Neural cell (in vitro differentiated cells): Measurements from ENCODE around the gene RNF149. TPM values are rescaled to one million over a fixed set of nuclear protein-coding genes. Genes with fewer than 3 reads are reported as not detected.

Experiments used
- H2AFZ ChIP-seq: fragments of 200-600, 300-800 bp; sonication (generic), shearing (Covaris generic); 2 replicates; pipeline ENCODE4 v1.6.0; 2014; ENCODE audit warnings: low read depth, mild to moderate bottlenecking, antibody characterized with exemption, low read length, moderate library complexity
- H3F3A ChIP-seq: fragments of 200-600 bp; shearing (Covaris generic); 2 replicates; pipeline ENCODE4 v1.6.1; 2016; ENCODE audit warnings: mild to moderate bottlenecking, moderate library complexity, mixed read lengths, antibody characterized with exemption, low read length; ENCODE audit not compliant: insufficient read depth, poor library complexity, severe bottlenecking
- H3K27ac ChIP-seq: fragments of 200-600, 300-800 bp; sonication (generic), shearing (Covaris generic); 2 replicates; pipeline ENCODE4 v1.5.1; 2014; ENCODE audit warnings: mild to moderate bottlenecking, low read length, moderate library complexity
- H3K27me3 ChIP-seq: fragments of 300-800, 200-600 bp; sonication (generic), shearing (Covaris generic); 2 replicates; pipeline ENCODE4 v1.6.0; 2014; ENCODE audit warnings: mild to moderate bottlenecking, low read depth, low read length, moderate library complexity; ENCODE audit not compliant: insufficient read depth
- H3K36me3 ChIP-seq: fragments of 300-800, 200-600 bp; sonication (generic), shearing (Covaris generic); 2 replicates; pipeline ENCODE4 v1.5.1; 2014; ENCODE audit warnings: mild to moderate bottlenecking, antibody characterized with exemption, low read length, moderate library complexity; ENCODE audit not compliant: insufficient read depth
- H3K4me2 ChIP-seq: fragments of 300-800, 200-600 bp; sonication (generic), shearing (Covaris generic); 2 replicates; pipeline ENCODE4 v1.6.0; 2014; ENCODE audit warnings: mild to moderate bottlenecking, low read length
- H3K4me3 ChIP-seq: fragments of 300-800, 200-600 bp; sonication (generic), shearing (Covaris generic); 2 replicates; pipeline ENCODE4 v1.5.1; 2014; ENCODE audit warnings: mild to moderate bottlenecking, low read length, moderate library complexity
- H3K79me2 ChIP-seq: fragments of 200-600 bp; shearing (Covaris generic); replicated peaks from 2 replicates; pipeline ENCODE4 v1.6.0; 2014; ENCODE audit warnings: mild to moderate bottlenecking, low read length, moderate library complexity; ENCODE audit not compliant: insufficient read depth
- H3K9ac ChIP-seq: fragments of 300-800, 200-600 bp; sonication (generic), shearing (Covaris generic); 2 replicates; pipeline ENCODE4 v1.6.1; 2016; ENCODE audit warnings: mild to moderate bottlenecking, low read length, mixed read lengths
- H3K9me2 ChIP-seq: fragments of 200-600 bp; shearing (Covaris generic); 2 replicates; pipeline ENCODE4 v1.6.1; 2016; ENCODE audit warnings: mild to moderate bottlenecking, low read length, mixed read lengths; ENCODE audit not compliant: insufficient read depth
- H3K9me3 ChIP-seq: fragments of 200-600, 300-800 bp; sonication (generic), shearing (Covaris generic); 2 replicates; pipeline ENCODE4 v1.6.1; 2016; ENCODE audit warnings: mild to moderate bottlenecking, mixed run types, low read length, moderate library complexity, mixed read lengths
- H4K20me1 ChIP-seq: fragments of 200-600 bp; shearing (Covaris generic); 2 replicates; pipeline ENCODE4 v1.6.1; 2016; ENCODE audit warnings: mild to moderate bottlenecking, mixed run types; ENCODE audit not compliant: insufficient read depth
- CTCF ChIP-seq: fragments of 450-650 bp; IDR thresholded peaks from 2 replicates; pipeline ENCODE4 v1.5.1; 2014; ENCODE audit warnings: antibody characterized with exemption, mild to moderate bottlenecking, moderate library complexity; ENCODE audit not compliant: poor library complexity, severe bottlenecking
- EP300 ChIP-seq: fragments of 450-650 bp; conservative IDR thresholded peaks from 2 replicates; pipeline ENCODE4 v1.6.1; 2014; ENCODE audit warnings: antibody characterized with exemption, mild to moderate bottlenecking, moderate library complexity; ENCODE audit not compliant: poor library complexity, severe bottlenecking
- EZH2 ChIP-seq: fragments of 200-600, 300-800 bp; shearing (Covaris generic), sonication (generic); IDR thresholded peaks from 2 replicates; pipeline ENCODE4 v1.6.1; 2014; ENCODE audit warnings: antibody characterized with exemption, low read length, borderline replicate concordance, mild to moderate bottlenecking; ENCODE audit not compliant: insufficient read depth, poor library complexity, severe bottlenecking
- MXI1 ChIP-seq: fragments of 450-650 bp; conservative IDR thresholded peaks from 2 replicates; pipeline ENCODE4 v1.6.1; 2014; ENCODE audit warnings: antibody characterized with exemption, mild to moderate bottlenecking; ENCODE audit not compliant: poor library complexity, severe bottlenecking
- POLR2AphosphoS5 ChIP-seq: IDR thresholded peaks from 2 replicates; pipeline ENCODE4 v1.6.1; 2012
- RAD21 ChIP-seq: fragments of 450-650 bp; conservative IDR thresholded peaks from 2 replicates; pipeline ENCODE4 v1.6.1; 2014; ENCODE audit warnings: antibody characterized with exemption, mild to moderate bottlenecking, moderate library complexity
- REST ChIP-seq: IDR thresholded peaks from 2 replicates; pipeline ENCODE4 v1.6.1; 2012; ENCODE audit warnings: borderline replicate concordance
- SMC3 ChIP-seq: fragments of 450-650 bp; conservative IDR thresholded peaks from 2 replicates; pipeline ENCODE4 v1.6.1; 2014; ENCODE audit warnings: antibody characterized with exemption, mild to moderate bottlenecking, moderate library complexity; ENCODE audit not compliant: poor library complexity
- TAF1 ChIP-seq: IDR thresholded peaks from 2 replicates; pipeline ENCODE4 v1.6.1; 2012; ENCODE audit warnings: low read depth
- polyA plus RNA-seq: library from polyadenylated mRNA; depleted of rRNA; stranded (reverse); fragments of >200 nt; gene quantifications from 2 replicates; pipeline ENCODE4 v1.2.3, GENCODE V29; 2014

RNF149 gene
- polyA plus RNA-seq, 1 donor from 2014 or later: 39.7 TPM

- Histone ChIP-seq H3K4me3 (no peak overlapping the region), H3K4me2 (no peak overlapping the region), H3K9me2 (no peaks in the 10 kb centered on the region), H3K9me3 (no peaks in the 10 kb centered on the region), H3K27ac (no peak overlapping the region), H3K79me2 (no peaks in the 10 kb centered on the region), H2AFZ (no peak overlapping the region), H3K27me3 (no peaks in the 10 kb centered on the region), H3K9ac (no peak overlapping the region), H3F3A (no peaks in the 10 kb centered on the region), H3K36me3 (no peaks in the 10 kb centered on the region), H4K20me1 (no peaks in the 10 kb centered on the region)
- TF ChIP-seq REST (no peak), CTCF (no peak), POLR2AphosphoS5 (no peak)
Measured at GRCh38 chr2:101330253-101330933, 21.9 kb upstream of the RNF149 start.

- no peak overlapping the region for H3K4me2 ChIP-seq
- H3K79me2 ChIP-seq: no peaks in the 10 kb centered on the region
- no peak overlapping the region for H3K4me3 ChIP-seq
- no peaks in the 10 kb centered on the region for H4K20me1 ChIP-seq
- no peaks in the 10 kb centered on the region for H3K27me3 ChIP-seq
- no peak overlapping the region for H3K27ac ChIP-seq
- H3F3A ChIP-seq: no peaks in the 10 kb centered on the region
- TF ChIP-seq CTCF: no peak
- TF ChIP-seq TAF1: no peak
- no peak for TF ChIP-seq POLR2AphosphoS5
- TF ChIP-seq REST: no peak
- no peak for TF ChIP-seq MXI1
- TF ChIP-seq RAD21: no peak
- no peak for TF ChIP-seq EP300
- TF ChIP-seq EZH2: no peak
- TF ChIP-seq SMC3: no peak
- H3K36me3 ChIP-seq: no peaks in the 10 kb centered on the region
- no peaks in the 10 kb centered on the region for H3K9me2 ChIP-seq
- H2AFZ ChIP-seq: no peak overlapping the region
- no peaks in the 10 kb centered on the region for H3K9me3 ChIP-seq
- H3K9ac ChIP-seq: no peak overlapping the region
Measured at GRCh38 chr2:101329026-101329425, 20.5 kb upstream of the RNF149 start.
